Uterus (tissue), 2 donors: ENCODE results near the gene CLEC18C.
"Not testable (repeated sequence)": the region's sequence is repeated elsewhere in the genome, so short reads cannot be mapped to it uniquely, and the experiment has no call there.

Experiments used
- CTCF ChIP-seq, 4 experiments: fragments of 200-600 bp in 2 of 4; fragments of 450-650 bp in 2 of 4; sonication (generic) in 2 of 4; IDR thresholded peaks; one replicate each; pipeline ENCODE4 v1.5.1; 2016 to 2019; ENCODE audit warnings: antibody characterized with exemption in 4 of 4, mild to moderate bottlenecking in 2 of 4, moderate library complexity in 1 of 4
- POLR2A ChIP-seq, 2 donors: fragments of 450-650 bp; IDR thresholded peaks; one replicate each; pipeline ENCODE4 v1.6.1; 2016; ENCODE audit warnings: antibody characterized with exemption in 2 of 2, mild to moderate bottlenecking in 1 of 2, moderate library complexity in 1 of 2

- not testable (repeated sequence) for TF ChIP-seq CTCF, POLR2A (IDR thresholded peaks at IDR 0.05)
Measured at GRCh38 chr16:70225430-70225829, 51.8 kb downstream of the CLEC18C start.
